ENCODE results near the gene AVL9.
"Not testable (repeated sequence)": the region's sequence is repeated elsewhere in the genome, so short reads cannot be mapped to it uniquely, and the experiment has no call there.

The AVL9 gene

DNA sequence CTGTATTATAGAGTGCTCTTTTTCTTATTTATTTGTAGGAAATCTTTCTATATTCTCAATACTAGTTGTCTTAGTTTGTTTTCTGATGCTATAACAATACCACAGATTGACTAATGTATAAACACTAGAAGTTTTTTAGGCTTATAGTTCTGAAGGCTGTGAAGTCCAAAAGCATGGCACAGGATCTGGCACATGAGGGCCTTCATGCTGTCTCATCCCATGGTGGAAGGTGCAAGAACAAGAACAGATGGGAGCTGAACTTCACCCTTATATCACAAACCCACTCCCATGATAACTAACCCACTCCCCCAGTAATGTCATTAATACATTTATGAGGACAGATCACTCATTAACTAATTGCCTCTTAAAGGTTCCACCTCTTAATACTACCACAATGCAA is 109.7 kb downstream of the AVL9 start:
- DNase-seq (ENCODE audit: low read depth) = no peak
- in situ Hi-C loops (cut with HindIII; ENCODE audit: low sequenced_read_pairs) = no loop called here
- TF ChIP-seq, protein P1, sequence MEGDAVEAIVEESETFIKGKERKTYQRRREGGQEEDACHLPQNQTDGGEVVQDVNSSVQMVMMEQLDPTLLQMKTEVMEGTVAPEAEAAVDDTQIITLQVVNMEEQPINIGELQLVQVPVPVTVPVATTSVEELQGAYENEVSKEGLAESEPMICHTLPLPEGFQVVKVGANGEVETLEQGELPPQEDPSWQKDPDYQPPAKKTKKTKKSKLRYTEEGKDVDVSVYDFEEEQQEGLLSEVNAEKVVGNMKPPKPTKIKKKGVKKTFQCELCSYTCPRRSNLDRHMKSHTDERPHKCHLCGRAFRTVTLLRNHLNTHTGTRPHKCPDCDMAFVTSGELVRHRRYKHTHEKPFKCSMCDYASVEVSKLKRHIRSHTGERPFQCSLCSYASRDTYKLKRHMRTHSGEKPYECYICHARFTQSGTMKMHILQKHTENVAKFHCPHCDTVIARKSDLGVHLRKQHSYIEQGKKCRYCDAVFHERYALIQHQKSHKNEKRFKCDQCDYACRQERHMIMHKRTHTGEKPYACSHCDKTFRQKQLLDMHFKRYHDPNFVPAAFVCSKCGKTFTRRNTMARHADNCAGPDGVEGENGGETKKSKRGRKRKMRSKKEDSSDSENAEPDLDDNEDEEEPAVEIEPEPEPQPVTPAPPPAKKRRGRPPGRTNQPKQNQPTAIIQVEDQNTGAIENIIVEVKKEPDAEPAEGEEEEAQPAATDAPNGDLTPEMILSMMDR (IDR thresholded peaks at IDR 0.05; ENCODE audit: low read depth, low read length, missing control alignments) = no peak

DNA sequence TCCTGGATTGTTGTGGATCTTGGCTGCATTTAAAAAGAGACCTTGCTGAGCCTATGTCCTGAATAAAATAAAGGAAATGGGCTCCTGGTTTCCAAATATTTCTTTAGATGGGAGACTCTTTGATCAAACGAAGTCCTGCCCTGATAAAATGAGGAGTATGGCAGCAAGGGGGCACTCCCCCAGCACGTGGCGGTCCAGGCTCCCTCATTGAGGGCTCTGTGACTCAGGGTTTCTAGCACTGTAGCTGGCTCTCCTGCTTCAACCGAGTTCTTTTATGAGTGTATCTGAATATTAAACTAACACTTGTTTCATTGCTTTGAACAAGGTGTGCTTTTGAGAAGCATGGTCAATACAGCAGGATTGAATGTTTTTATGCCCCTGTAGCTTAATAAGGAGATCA is 114.2 kb downstream of the AVL9 start:
- in situ Hi-C loops (cut with HindIII; ENCODE audit: low sequenced_read_pairs) = no loop called here
- DNase-seq (ENCODE audit: low read depth) = no peak
- TF ChIP-seq, protein P1 (IDR thresholded peaks at IDR 0.05; ENCODE audit: low read depth, low read length, missing control alignments) = no peak
- H3K4me3 ChIP-seq (ENCODE audit: low read depth, low read length) = no peak overlapping the region

More for the DNA sequence above, 109.7 kb downstream of the AVL9 start:
- no peak overlapping the region for H3K4me3 ChIP-seq (ENCODE audit: low read depth, low read length)

DNA sequence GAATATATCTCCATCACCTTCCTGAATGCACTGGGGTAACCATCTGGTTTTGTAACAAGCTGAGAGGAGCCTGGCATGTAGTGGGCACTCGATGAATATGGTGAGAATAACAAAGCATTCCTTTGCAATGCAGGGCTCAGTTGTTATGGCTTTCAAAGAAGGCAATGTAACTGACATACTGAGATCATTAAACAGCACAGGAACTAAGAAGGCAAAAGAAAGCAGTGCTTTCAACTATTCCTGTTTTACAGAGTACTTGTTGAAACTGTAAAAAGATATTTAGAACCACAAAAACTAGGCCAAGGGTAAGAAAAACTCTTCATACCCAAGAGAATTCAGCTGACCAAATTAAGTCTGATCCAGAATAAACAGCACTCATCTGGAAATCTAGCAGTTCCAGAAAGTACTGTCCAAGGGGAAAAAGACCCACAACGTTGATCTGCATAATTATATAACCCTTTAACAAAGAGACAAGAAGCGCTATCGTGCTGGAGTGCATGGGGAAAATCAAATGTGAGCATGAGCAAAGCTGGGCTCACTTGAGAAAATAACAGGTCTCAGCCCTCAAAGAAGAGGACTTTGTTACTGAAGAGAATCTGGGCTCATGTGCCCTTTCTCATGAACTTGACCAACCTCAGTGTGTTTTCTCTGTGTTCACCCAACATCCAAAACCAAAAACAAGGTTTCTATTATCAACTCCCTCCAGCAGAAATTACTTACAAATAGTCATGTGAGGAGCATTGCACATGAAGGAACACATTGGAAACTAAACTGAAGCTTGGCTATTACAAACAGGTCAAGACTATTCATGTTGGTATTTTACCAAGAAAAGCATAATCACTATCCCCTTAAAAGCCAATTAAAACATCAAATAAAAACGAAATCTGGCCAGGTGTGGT is 116.2 kb downstream of the AVL9 start:
- DNase-seq (ENCODE audit: low read depth) = no peak
- H3K4me3 ChIP-seq (ENCODE audit: low read depth, low read length) = no peak overlapping the region
- in situ Hi-C loops (cut with HindIII; ENCODE audit: low sequenced_read_pairs) = no loop called here
- TF ChIP-seq, protein P1 (IDR thresholded peaks at IDR 0.05; ENCODE audit: low read depth, low read length, missing control alignments) = no peak

DNA sequence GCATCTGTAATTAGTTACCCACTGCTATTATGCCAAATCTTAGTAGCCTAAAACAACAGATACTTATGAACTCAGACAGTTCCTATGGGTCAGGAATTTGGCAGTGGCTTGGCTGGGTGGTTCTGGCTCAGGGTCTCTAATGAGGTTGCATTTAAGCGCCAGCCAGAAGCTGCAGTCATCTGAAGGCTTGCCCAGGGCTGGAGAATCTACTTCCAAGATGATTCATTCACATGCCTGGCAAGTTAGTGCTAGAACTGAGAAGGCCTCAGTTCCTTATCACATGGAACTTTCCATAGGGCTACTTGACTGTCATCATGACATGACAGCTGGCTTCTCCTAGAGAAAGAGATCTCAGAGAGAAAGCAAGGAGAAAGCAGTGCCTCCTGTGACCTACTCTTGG is 121.3 kb downstream of the AVL9 start:
- peak; percentile 75 for DNase-seq (ENCODE audit: low read depth)
- in situ Hi-C loops (cut with HindIII; ENCODE audit: low sequenced_read_pairs) = no loop called here
- no peak overlapping the region for H3K4me3 ChIP-seq (ENCODE audit: low read depth, low read length)
- TF ChIP-seq, protein P1 (IDR thresholded peaks at IDR 0.05; ENCODE audit: low read depth, low read length, missing control alignments) = no peak

DNA sequence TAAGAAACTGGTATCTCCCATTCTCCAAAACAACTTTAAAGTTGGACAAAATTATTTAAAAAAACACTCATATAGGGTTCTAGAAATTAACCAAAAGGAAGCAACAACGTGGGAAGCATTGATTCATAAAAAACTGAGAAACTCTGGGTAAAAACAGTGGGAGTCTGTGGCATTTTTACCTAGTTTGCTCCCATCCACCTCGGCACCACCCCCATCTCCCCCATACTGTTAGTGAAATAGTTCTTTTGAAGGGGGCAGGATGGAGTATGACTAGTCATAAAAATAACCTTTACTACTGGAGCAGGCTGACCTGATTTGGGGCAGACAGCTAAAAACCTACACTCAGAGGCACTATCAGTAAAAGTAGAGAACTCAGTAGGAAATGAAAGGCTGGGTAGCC is 123.2 kb downstream of the AVL9 start:
- no peak for DNase-seq (ENCODE audit: low read depth)
- TF ChIP-seq, protein P1 (IDR thresholded peaks at IDR 0.05; ENCODE audit: low read depth, low read length, missing control alignments) = no peak
- H3K4me3 ChIP-seq (ENCODE audit: low read depth, low read length) = no peak overlapping the region
- in situ Hi-C loops (cut with HindIII; ENCODE audit: low sequenced_read_pairs) = no loop called here

DNA sequence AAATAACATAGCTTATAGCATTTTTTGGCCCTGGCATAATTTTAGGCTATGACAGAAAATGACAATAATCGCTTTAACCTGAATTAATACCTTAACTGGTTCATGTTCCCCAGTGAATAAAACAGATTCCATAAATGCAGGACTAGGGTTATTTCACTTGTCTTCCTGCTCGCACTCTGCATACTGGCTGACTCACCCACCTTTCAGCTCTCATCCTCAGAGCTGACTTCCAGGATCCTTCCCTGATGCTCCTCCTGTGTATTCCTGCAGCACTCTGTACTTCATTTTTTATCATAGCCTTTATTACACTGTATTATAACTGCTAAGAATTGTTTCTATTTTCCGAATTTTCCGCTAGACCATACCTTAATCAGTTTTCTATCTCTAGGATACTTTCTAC is 123.7 kb downstream of the AVL9 start:
- no peak overlapping the region for H3K4me3 ChIP-seq (ENCODE audit: low read depth, low read length)
- no peak for DNase-seq (ENCODE audit: low read depth)
- in situ Hi-C loops (cut with HindIII; ENCODE audit: low sequenced_read_pairs) = no loop called here
- TF ChIP-seq, protein P1 (IDR thresholded peaks at IDR 0.05; ENCODE audit: low read depth, low read length, missing control alignments) = no peak

DNA sequence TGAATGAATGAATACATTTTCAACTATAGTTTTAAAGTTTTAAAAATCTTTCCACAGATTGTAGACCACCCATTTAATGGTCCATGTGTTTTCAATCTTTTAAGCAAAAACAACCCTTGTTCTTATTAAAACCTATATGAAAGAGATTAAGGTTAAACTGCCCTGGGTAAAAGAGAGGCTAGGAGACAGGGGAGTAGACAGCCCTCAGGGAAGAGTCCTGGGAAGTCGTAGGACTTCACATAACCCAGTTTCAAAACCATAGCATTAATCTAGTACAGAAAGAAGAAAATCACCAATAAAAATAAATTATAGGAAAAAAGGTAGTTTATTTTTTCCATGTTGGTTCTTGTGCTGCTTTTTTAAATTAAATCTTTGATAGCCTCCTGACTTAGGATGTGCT is 124.1 kb downstream of the AVL9 start:
- H3K4me3 ChIP-seq (ENCODE audit: low read depth, low read length); DNase-seq (ENCODE audit: low read depth); in situ Hi-C loops (cut with HindIII; ENCODE audit: low sequenced_read_pairs): not testable (repeated sequence)
